GM18517 (cell line): Measurements from ENCODE around the gene LNX1.

Experiments used
- ATAC-seq: cut with Tn5 transposase; IDR thresholded peaks from one replicate; pipeline ENCODE4 v1.9.1; 2021; ENCODE audit warnings: mild to moderate bottlenecking, moderate library complexity; ENCODE audit not compliant: unreplicated experiment

LNX1 gene

DNA sequence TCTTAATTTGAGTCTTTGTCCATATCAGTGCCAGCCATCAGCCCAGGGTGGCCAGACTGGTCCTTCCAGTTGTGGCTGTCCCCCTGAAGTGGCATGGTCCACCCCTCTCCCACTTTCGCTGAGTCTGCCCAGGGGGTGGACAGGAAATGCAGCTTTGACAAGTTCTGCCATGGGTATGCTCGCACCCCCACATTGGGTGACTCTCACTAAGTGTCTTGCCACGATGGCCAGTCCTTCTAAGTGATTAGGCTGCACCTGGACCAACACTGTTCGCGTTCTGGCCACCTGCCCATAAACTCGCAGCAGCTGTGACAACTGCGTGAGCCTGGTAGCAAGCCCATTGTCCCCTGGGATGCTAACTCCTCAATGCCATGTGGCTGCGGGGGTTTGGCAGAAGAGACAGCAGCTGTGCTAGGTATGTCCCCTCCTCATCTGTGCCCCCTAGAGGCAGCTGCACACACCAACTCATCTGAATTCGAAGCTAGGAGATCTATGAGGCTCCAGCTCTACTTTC, 10.0 kb upstream of the LNX1 start:
- peak; percentile 75 for ATAC-seq

DNA sequence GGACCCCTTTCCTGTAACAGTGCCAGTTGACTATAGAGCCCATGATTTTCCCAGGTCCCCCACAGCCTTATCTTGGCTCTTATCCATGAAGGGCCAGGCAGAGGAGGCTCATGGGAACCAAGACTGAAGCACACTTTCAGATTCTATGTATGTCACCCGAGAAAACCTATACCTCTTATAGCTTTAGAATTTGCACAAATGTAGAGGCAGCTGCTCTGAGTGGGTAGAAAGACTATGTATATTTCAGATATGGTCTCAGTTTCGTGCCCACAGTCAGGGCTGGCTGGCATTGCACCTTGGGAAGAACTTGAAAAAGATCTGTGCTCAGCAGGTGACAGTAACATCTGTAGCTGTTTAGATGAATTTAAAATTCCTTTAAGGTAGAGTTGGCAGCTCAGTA, 8.3 kb upstream of the LNX1 start:
- ATAC-seq, result peak; percentile 92

DNA sequence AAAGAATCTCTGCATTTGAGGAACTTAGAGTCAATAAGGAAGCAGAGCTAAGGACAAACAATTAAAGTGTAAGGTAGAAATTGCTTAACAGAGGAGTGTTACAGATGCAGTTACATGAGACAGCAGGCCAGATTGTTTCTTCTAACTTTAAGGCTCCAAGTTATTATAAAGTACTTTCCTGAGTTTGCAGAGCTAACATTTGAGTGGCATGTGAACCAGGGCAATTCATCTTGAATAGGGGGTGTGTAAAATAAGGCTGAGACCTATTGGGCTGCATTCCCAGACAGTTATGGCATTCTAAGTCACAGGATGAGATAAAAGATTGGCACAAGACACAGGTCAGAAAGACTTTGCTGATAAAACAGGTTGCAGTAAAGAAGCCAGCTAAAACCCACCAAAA, 7.6 kb upstream of the LNX1 start:
- no peak for ATAC-seq

DNA sequence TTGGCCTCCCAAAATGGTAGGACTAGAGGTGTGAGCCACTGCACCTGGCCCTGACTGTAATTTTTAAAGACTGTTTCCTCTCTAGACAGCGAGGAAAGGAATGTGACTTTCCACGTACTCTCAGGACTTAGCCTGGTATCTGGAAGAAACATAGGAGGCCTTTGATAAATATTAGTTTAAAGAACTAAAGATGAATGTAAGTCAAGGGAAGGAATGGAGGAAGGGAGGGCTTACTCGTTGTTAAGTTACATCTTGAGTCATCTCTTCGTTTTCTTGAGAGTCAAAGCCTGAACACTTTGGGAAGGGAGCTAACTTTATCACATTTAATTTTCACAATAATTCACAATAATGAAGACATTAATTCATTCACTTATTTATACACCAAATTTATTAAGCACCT, 7.2 kb upstream of the LNX1 start:
- no peak for ATAC-seq

DNA sequence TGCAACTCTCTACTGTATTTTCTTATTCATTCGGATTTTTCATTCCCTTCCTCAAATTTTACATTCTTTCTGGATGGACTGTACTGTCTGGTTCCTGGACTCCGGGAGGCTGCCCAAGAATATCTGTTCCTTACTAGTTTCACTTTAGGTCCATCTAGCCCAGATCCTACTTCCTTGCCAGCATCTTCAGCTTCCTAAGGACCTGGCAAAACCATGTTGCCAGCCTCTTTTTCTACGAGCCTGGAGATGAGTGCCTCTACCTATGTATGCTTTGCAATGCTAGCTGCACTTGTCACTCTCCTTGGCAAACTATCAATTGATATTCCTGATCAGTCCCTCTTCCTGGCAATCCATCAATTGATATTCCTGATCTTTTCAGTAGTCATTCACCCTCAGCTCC, 5.6 kb upstream of the LNX1 start:
- no peak for ATAC-seq

DNA sequence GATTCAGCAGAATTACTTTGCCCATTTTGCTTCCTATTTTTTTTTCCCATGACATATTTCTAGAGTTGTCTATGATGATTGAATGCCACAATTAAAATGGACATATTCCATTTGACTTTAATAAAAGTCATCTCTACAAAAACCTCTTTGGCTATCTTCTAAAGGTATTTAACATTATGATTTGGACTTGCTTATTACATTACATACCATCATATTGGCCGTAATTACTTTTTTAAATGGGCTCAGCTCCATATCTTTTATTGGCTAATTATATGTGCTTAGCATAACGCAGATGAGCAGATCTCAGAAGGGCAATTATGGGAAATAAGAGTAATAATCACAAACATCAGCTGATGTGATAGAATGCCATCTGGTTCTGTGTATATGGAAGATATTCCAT, 4.5 kb upstream of the LNX1 start:
- ATAC-seq, result no peak

DNA sequence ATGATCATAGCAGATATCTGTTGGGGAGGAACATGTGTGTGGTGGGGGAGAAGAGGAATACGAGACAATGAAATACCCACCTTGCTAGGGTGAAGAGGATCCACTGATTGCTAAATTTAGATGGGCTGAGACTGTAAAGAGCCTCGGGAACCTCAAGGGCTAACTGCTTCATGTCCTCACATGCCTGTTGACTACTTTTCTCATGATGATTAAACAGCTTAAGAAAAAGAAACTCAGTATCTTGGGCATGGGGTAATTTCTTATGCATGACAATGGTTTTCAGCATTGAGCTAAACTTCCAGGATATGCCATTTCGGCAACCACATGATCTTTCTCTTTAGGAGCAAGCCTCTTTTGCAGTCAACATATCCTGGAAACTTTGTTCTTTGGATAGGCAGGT, 3.9 kb upstream of the LNX1 start:
- no peak for ATAC-seq

DNA sequence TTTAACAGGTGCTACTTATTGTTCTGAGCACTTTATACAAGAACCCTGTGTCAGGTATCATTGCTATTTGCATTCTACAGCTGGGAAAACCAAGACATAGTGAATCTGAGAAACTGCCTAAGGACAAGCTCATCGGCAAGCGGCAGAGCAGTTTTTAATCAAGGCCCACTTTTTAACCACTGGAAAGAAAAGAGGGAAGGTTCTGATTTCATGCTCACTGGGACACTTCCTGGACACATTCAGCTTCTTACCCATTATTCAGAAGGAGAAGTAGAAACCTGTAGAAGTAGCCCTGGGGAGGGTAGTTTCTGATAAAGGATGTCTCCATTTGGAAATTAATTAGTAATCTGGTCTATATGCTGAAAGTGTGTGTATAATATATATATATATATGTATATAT, 2.5 kb upstream of the LNX1 start:
- ATAC-seq, result no peak

DNA sequence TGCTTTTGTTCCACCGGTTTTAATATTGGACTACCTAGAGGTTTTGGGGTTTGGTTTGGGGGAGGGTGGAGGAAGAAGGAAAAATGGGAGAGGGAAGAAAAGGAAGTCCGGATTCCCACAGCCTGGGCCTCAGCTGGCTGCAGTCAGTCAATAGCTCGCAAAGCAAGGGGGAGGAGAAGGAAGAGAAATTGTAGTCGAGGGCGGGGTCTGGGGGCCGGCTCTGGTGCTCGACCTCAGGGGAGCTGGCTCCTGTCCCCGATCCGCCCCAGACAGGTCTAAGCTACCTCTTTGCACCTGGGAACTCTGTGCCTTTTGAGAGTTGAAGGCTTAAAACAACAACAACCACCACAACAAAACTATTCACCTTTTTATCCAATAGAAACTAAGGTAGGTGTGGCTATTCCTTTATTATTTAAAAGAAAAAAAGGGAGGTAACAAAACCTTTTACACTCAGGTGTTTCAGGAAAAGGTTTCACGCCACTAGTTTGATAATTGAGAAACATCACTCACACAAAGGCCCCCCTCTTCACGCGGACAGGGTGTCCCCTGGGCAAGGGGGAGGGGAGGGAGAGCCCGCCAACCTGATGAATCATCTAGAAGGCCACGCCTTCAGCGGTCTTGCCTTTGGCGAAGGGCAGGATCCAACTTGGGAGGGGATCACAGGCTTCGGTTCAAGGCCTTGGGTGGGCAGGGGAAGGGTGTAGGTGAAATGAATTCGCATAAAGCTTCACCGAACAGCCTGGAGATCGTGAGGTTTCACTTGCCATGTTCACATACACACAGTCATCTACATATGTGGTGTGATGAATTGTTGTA, 1.6 kb upstream of the LNX1 start:
- no peak for ATAC-seq

DNA sequence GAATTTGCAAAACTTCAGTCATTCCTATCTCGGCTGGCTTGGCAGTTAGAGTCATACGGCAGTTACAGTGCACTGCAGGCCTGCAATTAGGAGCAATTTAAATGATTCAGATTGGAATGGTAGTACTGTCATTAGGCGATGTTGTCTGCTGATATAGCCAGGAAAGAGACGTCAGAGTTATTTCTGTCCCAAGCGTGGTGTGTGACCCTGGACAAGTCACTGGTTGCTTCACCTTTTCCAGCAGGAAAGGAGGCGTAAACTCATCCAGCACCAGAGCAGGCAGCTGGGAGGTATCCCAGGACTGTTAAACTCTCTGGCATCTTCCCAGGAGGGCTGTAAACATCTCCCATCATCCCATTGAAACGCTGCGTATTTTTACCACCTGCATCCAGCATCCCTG, 836 bp upstream of the LNX1 start:
- no peak for ATAC-seq

DNA sequence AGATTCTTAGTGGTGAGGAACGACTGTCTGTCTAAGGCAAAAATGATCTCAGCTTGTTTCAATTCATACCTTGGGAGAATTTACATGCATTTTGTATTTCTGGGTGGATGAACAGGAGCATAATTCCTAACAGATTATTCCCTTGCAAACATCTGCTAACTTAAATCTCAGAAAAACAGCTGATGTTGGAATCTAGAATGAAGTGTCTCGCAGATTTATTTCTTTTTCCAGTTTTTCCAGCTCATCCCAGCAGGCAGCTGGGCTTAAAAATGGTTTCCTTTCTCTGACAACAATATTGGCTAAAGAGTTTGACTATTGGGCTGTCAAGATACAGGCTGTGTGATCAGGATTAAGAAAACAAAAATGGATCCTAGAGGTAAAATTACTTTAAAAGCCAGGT, 1.1 kb downstream of the LNX1 start:
- no peak for ATAC-seq

DNA sequence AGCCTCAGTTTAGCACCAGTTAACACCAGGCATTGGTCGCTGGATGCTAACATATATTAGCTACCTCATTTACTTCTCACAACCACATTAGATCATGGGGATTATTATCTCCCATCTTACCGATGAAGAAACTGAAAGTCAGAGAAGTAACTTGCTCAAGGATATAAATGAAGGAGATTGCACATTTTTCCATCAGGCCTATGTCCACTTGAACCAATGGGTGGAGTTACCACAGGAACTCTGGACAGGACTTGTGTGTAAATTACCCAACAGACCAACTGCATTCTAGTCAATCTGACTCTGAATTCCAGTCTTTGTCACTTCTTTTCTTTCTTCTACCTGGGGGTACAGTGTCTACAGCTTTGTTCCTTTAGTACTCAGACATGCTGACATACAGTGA, 1.8 kb downstream of the LNX1 start:
- no peak for ATAC-seq

DNA sequence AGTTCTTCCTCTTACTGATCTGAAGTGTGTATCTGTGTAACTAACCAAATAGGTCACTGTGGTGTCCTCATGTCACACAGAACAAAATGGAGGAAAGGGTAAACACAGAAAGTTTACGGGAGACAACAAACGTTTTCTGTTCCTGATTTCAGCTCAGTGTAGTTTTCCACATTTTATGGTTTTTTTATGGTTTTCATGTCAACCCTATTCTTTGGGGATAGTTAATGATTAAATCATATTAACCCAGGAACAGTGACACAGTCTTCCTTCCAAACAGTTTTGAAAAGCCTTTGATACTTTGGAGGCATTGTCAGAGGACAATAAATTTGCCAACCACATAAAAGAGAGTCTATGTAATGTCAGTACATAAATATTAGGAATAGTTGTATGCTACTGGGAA, 4.2 kb downstream of the LNX1 start:
- no peak for ATAC-seq

DNA sequence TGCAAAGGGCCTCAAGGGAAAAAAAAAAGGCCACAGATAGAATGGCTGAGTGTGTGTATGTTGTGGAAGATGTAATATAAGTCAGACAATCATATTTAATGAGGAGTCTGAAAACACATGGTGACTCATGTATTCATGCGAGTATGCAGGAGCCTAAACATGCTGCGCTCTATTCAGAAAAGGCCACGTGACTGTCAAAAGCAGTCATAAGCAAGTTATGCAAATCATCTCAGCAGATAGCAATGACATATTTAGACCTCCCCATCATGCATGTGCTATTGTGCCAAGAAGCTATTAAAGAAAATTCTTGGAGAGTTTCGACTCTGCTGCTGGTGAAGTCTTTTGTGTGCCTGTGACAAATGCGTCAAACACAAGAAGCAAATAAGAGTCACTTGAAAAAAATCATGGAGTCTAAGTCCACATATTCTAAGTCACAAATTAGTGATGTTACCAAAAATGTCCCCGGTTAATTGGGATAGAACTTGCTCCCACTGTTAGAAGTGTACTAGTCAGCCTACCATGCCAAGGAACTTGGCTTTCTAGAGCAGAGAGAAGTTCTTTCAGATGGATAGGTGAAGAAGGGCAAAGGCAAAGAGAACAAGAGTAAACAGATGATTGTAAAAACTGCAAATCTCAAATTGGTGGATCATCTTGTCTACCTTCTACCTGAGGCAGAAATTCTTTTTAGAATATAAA, 5.0 kb downstream of the LNX1 start:
- ATAC-seq, result no peak

DNA sequence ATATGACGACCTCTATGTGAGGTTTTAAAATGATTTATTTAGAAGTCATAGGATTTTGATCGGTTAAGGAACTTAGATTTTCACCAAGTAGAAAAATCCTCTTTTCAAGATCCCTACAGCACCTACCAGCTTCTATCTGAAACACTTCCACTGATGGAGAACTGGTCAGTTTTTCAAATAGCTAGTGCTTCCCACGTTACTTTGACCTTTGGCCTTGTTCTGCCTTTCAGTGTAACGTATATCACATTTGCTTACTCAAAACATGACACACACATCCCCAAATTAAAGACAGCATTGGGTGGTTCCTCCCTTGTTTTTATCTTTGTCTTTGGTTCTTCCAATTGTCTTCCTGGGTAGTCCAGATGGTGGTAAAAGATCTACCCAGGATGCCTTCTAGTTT, 6.6 kb downstream of the LNX1 start:
- ATAC-seq, result no peak

DNA sequence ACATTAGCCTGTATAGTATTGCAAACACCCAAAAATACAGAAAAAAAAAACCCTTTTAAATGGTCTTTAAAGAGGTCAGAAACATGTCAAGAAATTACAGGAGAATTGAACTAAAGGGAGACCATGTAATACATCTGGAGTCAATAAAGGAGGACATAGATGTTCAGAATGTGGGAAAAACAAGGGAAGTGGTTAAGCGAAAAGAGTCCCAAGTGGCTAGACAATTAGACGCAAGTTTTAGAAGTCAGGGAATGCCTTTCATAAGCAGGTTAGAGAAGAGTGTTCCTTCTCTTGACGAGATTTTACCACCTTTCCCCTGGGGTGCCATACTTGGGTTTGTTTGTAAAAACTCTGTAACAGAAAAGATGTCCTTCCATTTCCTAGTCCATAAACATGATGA, 7.8 kb downstream of the LNX1 start:
- no peak for ATAC-seq

DNA sequence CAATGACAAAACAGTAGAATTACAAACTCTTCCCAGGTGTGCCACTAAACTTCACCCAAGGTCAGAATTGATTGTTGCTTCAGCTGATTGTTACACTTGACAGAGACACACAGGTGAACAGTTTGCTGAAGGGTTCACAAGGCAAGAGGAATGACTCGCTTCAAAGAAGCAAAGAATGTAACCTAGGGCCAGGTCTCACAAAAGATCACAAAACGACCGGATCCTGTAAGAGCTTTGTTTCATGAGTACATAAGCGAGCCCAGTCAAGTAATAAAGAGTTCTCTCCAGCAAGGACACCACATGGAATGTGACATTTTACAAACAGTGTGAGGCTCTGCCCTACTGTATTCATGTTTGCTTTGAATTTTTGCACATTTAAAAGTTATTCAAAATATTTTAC, 9.1 kb downstream of the LNX1 start:
- no peak for ATAC-seq

DNA sequence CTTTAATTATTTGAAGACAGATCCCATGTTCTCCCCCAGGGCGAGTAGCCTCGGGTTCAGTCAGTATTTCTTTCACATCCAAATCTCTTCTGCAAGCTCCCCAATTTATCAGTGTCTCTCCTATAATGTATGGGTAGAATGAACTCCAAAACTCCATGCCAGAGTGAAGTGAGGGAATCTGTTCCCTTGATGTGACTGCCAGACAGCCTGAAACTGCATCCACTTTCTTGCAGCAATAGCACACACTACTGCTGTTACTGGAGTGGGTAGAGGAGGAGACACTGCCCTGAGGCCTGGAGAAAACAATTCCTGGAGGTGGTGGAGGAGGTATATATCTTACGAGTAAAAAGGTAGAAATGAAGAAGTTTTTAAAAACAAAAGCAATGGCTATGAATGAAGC, 11.0 kb downstream of the LNX1 start:
- no peak for ATAC-seq

DNA sequence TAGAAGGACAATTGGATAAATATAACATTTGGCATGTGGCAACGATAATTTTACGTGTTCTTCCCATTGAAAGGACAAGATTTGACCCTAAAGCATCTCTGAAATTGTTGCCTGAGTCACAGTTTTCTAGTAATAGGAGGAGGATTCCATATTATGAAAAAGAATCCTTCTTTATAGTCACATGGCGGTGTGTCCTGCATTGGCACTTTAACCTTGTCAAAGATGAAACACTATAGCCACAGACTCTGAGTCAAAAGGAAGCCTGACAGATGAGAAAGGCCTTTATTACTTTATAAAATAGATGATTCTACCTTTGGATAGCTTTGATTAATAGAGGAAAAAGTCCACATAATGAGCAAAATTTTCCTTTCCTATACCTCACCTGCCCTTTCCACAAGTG, 11.5 kb downstream of the LNX1 start:
- ATAC-seq, result no peak

DNA sequence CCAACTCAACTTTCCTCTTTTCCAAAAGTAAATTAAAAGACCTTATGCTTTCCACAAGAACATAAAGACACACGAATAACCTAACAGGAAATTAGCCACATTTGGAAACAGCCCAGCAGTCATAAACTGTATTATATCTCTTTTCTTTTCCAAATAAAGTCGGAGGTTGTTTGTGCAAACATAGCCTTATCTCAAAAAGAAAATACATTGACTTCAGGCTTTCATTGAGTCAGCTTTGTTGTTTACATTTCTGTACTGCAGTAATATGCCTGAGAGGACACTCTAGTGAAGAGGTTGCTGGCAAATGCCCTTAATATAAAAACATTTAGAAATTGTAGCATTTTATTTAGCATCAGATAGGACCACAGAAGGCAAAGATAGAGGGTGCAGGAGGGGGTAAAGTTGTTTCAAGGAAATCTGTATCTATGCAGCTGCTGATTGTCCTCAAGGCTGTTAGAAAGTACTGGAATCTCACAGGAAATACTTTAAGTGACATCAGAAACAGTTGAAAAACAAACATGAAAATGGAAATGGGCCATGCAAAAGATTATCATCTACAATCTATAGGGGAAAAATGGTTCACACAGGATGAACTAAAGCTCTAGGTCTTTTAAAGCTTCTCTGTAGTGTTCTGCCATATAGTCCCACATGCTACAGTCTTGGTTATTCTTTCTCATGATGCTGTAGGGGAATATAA, 14.5 kb downstream of the LNX1 start:
- ATAC-seq, result no peak

DNA sequence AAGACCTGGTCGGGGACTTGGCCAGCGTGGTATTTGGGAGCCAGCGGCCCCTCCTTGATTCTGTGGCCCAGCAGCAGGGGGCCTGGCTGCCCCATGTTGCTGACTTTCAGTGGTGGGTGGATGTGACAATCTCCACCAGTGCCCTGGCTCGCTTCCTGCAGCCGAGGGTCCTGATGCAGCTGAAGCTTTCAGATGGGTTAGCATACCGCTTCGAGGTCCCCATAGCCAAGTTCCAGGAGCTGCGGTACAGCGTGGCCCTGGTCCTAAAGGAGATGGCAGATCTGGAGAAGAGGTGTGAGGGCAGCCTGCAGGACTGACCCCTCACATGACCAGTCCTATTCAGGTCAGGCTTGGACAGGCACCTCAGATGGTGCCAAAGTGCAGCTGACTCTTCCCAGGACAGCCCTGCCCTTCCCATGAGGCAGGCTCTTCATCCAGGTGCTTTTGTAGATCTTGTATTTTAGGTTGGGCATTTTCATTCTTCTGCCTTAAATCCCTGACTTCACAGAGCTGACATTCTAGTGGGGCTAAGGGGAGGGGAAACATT, 15.1 kb downstream of the LNX1 start:
- no peak for ATAC-seq

DNA sequence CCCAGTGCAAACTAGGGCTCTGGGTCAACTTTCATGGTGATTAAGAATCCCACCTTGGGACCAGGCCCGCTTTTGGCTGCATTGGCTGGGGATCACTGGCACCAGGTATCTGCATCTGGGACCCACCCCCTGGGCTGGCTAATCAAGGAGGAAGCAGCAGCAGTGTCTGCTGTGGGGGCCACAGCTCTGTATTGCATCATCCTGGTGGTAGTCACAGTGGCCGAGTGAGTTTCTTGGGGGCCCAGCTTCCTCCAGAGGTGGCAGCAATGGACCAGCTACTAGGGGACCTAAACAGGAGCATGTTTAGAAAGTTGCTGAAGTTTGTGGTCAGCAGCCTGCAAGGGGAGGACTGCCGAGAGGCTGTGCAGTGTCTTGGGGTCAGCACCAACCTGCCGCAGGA, 15.7 kb downstream of the LNX1 start:
- ATAC-seq, result no peak
